Measurements from ENCODE around the gene LIPA.

DNA sequence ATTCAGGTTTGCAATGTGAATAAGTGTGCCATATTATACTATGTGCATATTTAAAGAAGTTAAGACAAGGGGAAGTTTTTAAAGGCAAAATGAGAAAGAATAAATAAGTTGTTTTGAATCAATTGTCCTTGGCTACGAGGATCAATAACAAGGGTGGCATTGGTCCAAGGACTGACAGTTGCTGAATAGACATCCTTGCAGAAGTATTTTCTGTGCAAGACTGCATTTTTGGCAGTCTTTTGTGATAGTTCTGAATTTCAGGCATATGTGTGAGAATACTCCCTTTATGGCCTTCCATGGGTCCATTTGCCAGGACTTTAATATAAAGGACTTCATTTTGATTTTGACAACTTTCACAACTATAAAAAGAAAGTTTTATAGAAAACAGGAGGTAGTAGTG is 5.4 kb upstream of the LIPA start:
- TF ChIP-seq POLR2A (IDR thresholded peaks at IDR 0.05; ENCODE audit: low read length) (no peak), GATA1 (IDR thresholded peaks at IDR 0.05; ENCODE audit: low read depth, low read length) (no peak)
